NCI-H2196 (cell line): Measurements from ENCODE around the gene TLDC2.

Experiments used
- DNase-seq: peaks from one replicate; lab custom pipeline; 2025; ENCODE audit not compliant: unreplicated experiment; lab: John Stamatoyannopoulos, UW

The TLDC2 gene

GRCh38 chr20:36849333-36850065, 26.4 kb upstream of the TLDC2 start:
- DNase-seq, result no peak

GRCh38 chr20:36850759-36851158, 25.2 kb upstream of the TLDC2 start:
- no peak for DNase-seq

GRCh38 chr20:36851490-36851889, 24.4 kb upstream of the TLDC2 start:
- no peak for DNase-seq

GRCh38 chr20:36852187-36852586, 23.8 kb upstream of the TLDC2 start:
- no peak for DNase-seq

GRCh38 chr20:36854348-36855240, 21.3 kb upstream of the TLDC2 start:
- DNase-seq, result no peak

GRCh38 chr20:36855241-36855657, 20.7 kb upstream of the TLDC2 start:
- DNase-seq, result peak; percentile 12

- peak; percentile 24 for DNase-seq
These were observed 19.7 kb upstream of the TLDC2 start for GRCh38 chr20:36856195-36856594.

- DNase-seq, result peak; percentile 18
These were observed 19.0 kb upstream of the TLDC2 start for GRCh38 chr20:36856691-36857635.

- DNase-seq, result no peak
These were observed 16.7 kb upstream of the TLDC2 start for GRCh38 chr20:36859282-36859555.

GRCh38 chr20:36859700-36860330, 16.1 kb upstream of the TLDC2 start:
- DNase-seq, result no peak

GRCh38 chr20:36860339-36860738, 15.6 kb upstream of the TLDC2 start:
- no peak for DNase-seq

GRCh38 chr20:36860811-36861624, 14.9 kb upstream of the TLDC2 start:
- DNase-seq, result no peak

- DNase-seq, result no peak
These were observed 14.4 kb upstream of the TLDC2 start for GRCh38 chr20:36861625-36861874.

GRCh38 chr20:36861875-36862801, 13.8 kb upstream of the TLDC2 start:
- DNase-seq, result peak; percentile 88

- no peak for DNase-seq
These were observed 12.9 kb upstream of the TLDC2 start for GRCh38 chr20:36862857-36863668.

GRCh38 chr20:36865076-36865860, 10.7 kb upstream of the TLDC2 start:
- no peak for DNase-seq

- DNase-seq, result no peak
These were observed 10.1 kb upstream of the TLDC2 start for GRCh38 chr20:36865861-36866149.

- no peak for DNase-seq
These were observed 9.8 kb upstream of the TLDC2 start for GRCh38 chr20:36866164-36866563.
